ENCODE measurements around the gene IGSF3.
"Not testable (repeated sequence)": the region's sequence is repeated elsewhere in the genome, so short reads cannot be mapped to it uniquely, and the experiment has no call there.

DNA sequence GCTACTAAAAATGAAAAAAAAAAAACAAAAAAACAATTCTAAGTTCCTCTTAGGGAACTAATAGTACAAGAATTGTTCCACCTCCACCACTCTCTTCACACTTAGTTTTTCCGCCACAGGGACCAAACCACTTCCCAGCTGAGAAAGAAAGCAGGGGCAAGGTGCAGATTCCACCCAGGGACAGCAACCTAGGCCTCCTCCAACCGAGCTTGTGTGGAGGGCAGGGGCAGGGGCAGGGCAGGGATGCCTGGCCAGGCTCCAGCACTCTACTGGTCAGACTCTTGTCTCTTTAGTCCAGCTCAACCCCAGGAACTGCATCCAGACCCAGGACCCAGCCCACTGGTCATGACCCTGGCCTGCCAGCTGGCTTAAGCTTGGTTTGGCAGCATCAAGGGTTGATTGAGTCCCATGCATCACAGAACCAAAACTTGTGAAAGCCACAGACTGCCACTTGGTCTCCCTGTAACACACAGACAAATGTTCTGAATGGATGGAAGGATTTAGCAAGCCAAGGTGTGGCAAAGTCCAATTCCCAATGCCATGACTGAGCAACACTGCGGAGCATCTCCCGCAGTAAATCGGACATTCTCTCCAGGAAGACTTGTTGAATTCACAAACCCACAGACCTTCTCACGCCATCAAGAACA lies 77.1 kb downstream of the IGSF3 start:
- TF ChIP-seq, protein P1, sequence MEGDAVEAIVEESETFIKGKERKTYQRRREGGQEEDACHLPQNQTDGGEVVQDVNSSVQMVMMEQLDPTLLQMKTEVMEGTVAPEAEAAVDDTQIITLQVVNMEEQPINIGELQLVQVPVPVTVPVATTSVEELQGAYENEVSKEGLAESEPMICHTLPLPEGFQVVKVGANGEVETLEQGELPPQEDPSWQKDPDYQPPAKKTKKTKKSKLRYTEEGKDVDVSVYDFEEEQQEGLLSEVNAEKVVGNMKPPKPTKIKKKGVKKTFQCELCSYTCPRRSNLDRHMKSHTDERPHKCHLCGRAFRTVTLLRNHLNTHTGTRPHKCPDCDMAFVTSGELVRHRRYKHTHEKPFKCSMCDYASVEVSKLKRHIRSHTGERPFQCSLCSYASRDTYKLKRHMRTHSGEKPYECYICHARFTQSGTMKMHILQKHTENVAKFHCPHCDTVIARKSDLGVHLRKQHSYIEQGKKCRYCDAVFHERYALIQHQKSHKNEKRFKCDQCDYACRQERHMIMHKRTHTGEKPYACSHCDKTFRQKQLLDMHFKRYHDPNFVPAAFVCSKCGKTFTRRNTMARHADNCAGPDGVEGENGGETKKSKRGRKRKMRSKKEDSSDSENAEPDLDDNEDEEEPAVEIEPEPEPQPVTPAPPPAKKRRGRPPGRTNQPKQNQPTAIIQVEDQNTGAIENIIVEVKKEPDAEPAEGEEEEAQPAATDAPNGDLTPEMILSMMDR (conservative IDR thresholded peaks at IDR 0.05; ENCODE audit: low read depth, low read length) = not testable (repeated sequence)
- TF ChIP-seq EZH2 (IDR thresholded peaks at IDR 0.05; ENCODE audit: borderline replicate concordance, low read depth, low read length, poor library complexity, severe bottlenecking) = not testable (repeated sequence)

All from A673 (cell line).